ENCODE data around the gene CNIH3.
A peak's percentile ranks its signal among the peaks of the same experiment; 100 is the strongest.

The CNIH3 gene

GRCh38 chr1:224774378-224774777 lies 158.3 kb downstream of the CNIH3 start:
- no peak for DNase-seq (ENCODE audit: low read depth)

- no peak for DNase-seq (ENCODE audit: low read depth)
Measured at GRCh38 chr1:224777180-224777579, 161.1 kb downstream of the CNIH3 start.

- no peak for DNase-seq (ENCODE audit: low read depth)
Measured at GRCh38 chr1:224779536-224779935, 163.4 kb downstream of the CNIH3 start.

- DNase-seq (ENCODE audit: low read depth), result no peak
Measured at GRCh38 chr1:224780736-224781135, 164.6 kb downstream of the CNIH3 start.

- no peak for DNase-seq (ENCODE audit: low read depth)
Measured at GRCh38 chr1:224781800-224782199, 165.7 kb downstream of the CNIH3 start.

- DNase-seq (ENCODE audit: low read depth), result no peak
Measured at GRCh38 chr1:224782281-224783000, 166.3 kb downstream of the CNIH3 start.

- no peak for DNase-seq (ENCODE audit: low read depth)
Measured at GRCh38 chr1:224783006-224783651, 167.0 kb downstream of the CNIH3 start.

GRCh38 chr1:224784265-224785039 lies 168.3 kb downstream of the CNIH3 start:
- DNase-seq (ENCODE audit: low read depth), result peak; percentile 89

GRCh38 chr1:224785040-224785328 lies 168.9 kb downstream of the CNIH3 start:
- peak; percentile 42 for DNase-seq (ENCODE audit: low read depth)

- no peak for DNase-seq (ENCODE audit: low read depth)
Measured at GRCh38 chr1:224785622-224786021, 169.5 kb downstream of the CNIH3 start.

- DNase-seq (ENCODE audit: low read depth), result peak; percentile 40
Measured at GRCh38 chr1:224786533-224787250, 170.6 kb downstream of the CNIH3 start.

- no peak for DNase-seq (ENCODE audit: low read depth)
Measured at GRCh38 chr1:224789311-224789710, 173.2 kb downstream of the CNIH3 start.

Data from stromal cell of bone marrow (primary cell).